ENCODE measurements around the gene SLC7A14. TPM values are rescaled to one million over a fixed set of nuclear protein-coding genes. Genes with fewer than 3 reads are reported as not detected.

The SLC7A14 gene
- total and polyA plus RNA-seq, 2 of the 4 experiments (the other 2 are of a cell fraction), result 2.7 to 6.8 TPM

DNA sequence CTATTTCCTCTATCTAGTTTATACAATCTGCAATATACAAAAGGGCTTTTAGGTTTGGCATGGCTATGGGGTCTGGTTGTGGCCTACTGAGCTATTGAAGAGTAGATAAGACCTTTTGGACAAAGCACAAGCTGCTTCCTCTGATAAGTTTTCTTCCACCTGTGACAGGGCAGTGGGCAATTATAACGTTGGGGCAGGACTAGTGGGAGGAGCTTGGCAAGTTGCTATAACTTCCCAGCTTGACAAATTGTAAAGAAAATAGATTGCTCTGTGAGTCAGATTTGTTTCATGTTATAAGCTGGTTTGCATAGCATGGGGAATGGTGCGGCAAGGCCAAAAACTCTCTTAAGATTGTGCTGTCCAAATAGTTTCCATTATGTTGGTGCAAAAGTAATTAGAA, 64.9 kb downstream of the SLC7A14 start:
- WGBS, 2 experiments (ENCODE audit: extremely low coverage in 2 of 2, insufficient read length in 1 of 2), result no CpG with 5 or more reads among the region's 2 CpGs
- intact Hi-C loops (cut with micrococcal nuclease) (no loop called here), in situ Hi-C loops (cut with MboI; ENCODE audit: low sequenced_read_pairs) (no loop called here), dilution Hi-C loops (cut with HindIII; ENCODE audit: low sequenced_read_pairs, unreplicated experiment) (no loop called here)
- TF ChIP-seq RAD21 (IDR thresholded peaks at IDR 0.05; ENCODE audit: low read length) (no peak), ELK1 (IDR thresholded peaks at IDR 0.05; ENCODE audit: borderline replicate concordance, low read depth, low read length) (no peak), MAFK (IDR thresholded peaks at IDR 0.05; ENCODE audit: low read depth, low read length) (no peak), POLR2A (IDR thresholded peaks at IDR 0.05; ENCODE audit: low read depth, low read length) (no peak), RCOR1 (IDR thresholded peaks at IDR 0.05; ENCODE audit: insufficient replicate concordance, low read length) (no peak), NFE2L2 (IDR thresholded peaks at IDR 0.05; ENCODE audit: low read depth, low read length) (no peak), MXI1 (IDR thresholded peaks at IDR 0.05; ENCODE audit: borderline replicate concordance, low read depth, low read length) (no peak), RFX5 (IDR thresholded peaks at IDR 0.05; ENCODE audit: low read depth, low read length) (no peak), FOS (IDR thresholded peaks at IDR 0.05; ENCODE audit: low read depth, low read length) (no peak), BHLHE40 (IDR thresholded peaks at IDR 0.05; ENCODE audit: low read depth, low read length) (no peak), CTCF (conservative IDR thresholded peaks at IDR 0.05; ENCODE audit: low read depth, low read length) (no peak), CEBPB (IDR thresholded peaks at IDR 0.05; ENCODE audit: low read depth, low read length) (no peak), CHD1 (IDR thresholded peaks at IDR 0.05; ENCODE audit: low read depth, low read length) (no peak), SMC3 (IDR thresholded peaks at IDR 0.05; ENCODE audit: low read depth, low read length) (no peak), MAZ (IDR thresholded peaks at IDR 0.05; ENCODE audit: borderline replicate concordance, low read depth, low read length) (no peak)
- TF ChIP-seq, protein P1, sequence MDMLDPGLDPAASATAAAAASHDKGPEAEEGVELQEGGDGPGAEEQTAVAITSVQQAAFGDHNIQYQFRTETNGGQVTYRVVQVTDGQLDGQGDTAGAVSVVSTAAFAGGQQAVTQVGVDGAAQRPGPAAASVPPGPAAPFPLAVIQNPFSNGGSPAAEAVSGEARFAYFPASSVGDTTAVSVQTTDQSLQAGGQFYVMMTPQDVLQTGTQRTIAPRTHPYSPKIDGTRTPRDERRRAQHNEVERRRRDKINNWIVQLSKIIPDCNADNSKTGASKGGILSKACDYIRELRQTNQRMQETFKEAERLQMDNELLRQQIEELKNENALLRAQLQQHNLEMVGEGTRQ (IDR thresholded peaks at IDR 0.05; ENCODE audit: low read depth, low read length), result no peak
- Histone ChIP-seq H3K27ac (ENCODE audit: insufficient read depth, low read length) (no peak overlapping the region), H3K4me2 (ENCODE audit: low read depth, low read length) (no peak overlapping the region), H3K79me1 (ENCODE audit: low read depth in 1 of 2, low read length in 2 of 2) (no peaks in the 10 kb centered on the region), H3K27me3 (ENCODE audit: control insufficient read depth, insufficient read depth, low read length) (no peaks in the 10 kb centered on the region), H3K18ac (ENCODE audit: low read depth, low read length) (no peak overlapping the region), H4K91ac (ENCODE audit: insufficient read depth, low read depth, low read length) (no peak overlapping the region), H2BK120ac (ENCODE audit: low read depth, low read length) (no peak overlapping the region), H4K5ac (ENCODE audit: low read depth, low read length) (no peak overlapping the region), H3K4me1 (ENCODE audit: control insufficient read depth, insufficient read depth, low read length) (no peaks in the 10 kb centered on the region; the same call in 1 of the 2 replicates), H3K9ac (ENCODE audit: low read depth, low read length) (no peak overlapping the region), H2AFZ (replicated peaks; ENCODE audit: low read length, poor library complexity) (no peak overlapping the region), H3K23ac (ENCODE audit: low read depth, low read length) (no peak overlapping the region), H2BK5ac (ENCODE audit: low read depth, low read length, poor library complexity, severe bottlenecking) (no peak overlapping the region), H3K4ac (ENCODE audit: low read depth, low read length) (no peak overlapping the region), H2BK20ac (ENCODE audit: low read depth, low read length) (no peak overlapping the region), H2BK15ac (ENCODE audit: low read depth, low read length) (no peak overlapping the region), H4K20me1 (ENCODE audit: insufficient read depth, low read length) (no peaks in the 10 kb centered on the region), H4K8ac (ENCODE audit: low read depth in 2 of 2, low read length in 2 of 2) (no peak overlapping the region), H2AK9ac (replicated peaks; ENCODE audit: low read depth, low read length, poor library complexity) (no peak overlapping the region), H2AK5ac (ENCODE audit: low read depth, low read length) (no peak overlapping the region), H3K9me1 (ENCODE audit: insufficient read depth, low read length) (no peaks in the 10 kb centered on the region), H3K36me3 (ENCODE audit: control insufficient read depth, insufficient read depth, low read length) (no peaks in the 10 kb centered on the region; the same call in 1 of the 2 replicates), H3K4me3 (ENCODE audit: insufficient read depth, low read depth, low read length) (no peak overlapping the region), H3K14ac (replicated peaks; ENCODE audit: low read depth, low read length) (no peak overlapping the region), H3K9me3 (ENCODE audit: control insufficient read depth, insufficient read depth, low read length) (no peaks in the 10 kb centered on the region), H3K56ac (ENCODE audit: extremely low read depth, insufficient read depth, low read length) (no peak overlapping the region)
- CTCF ChIA-PET, result interaction anchor here (0.6 kb wide), 1 partner anchor 30 kb away, joined by 4 read pairs; no protein-coding TSS in a partner anchor
- POLR2A ChIA-PET (ENCODE audit: unreplicated experiment), result no interaction called here
- no TSS peak for BruUV-seq (replicated peaks)
- ATAC-seq (ENCODE audit: low read depth) (no peak), DNase-seq (peak; percentile 38)

All from IMR-90 (cell line).